Mucosa of rectum (tissue), 2 donors: Measurements from ENCODE around the gene PCDHGA10.
A peak's percentile ranks its signal among the peaks of the same experiment; 100 is the strongest.
"Not testable (repeated sequence)": the region's sequence is repeated elsewhere in the genome, so short reads cannot be mapped to it uniquely, and the experiment has no call there.

Experiments used
- H3K27ac ChIP-seq, 2 donors: one replicate each; pipeline ENCODE4 v1.7.0; 2013; ENCODE audit warnings: inconsistent platforms in 2 of 2, low read depth in 2 of 2, low read length in 2 of 2
- H3K27me3 ChIP-seq, 2 donors: one replicate each; pipeline ENCODE4 v1.7.0; 2013; ENCODE audit warnings: low read length in 2 of 2; ENCODE audit not compliant: control insufficient read depth in 2 of 2, insufficient read depth in 2 of 2
- H3K36me3 ChIP-seq, 2 donors: one replicate each; pipeline ENCODE4 v1.7.0; 2013; ENCODE audit warnings: low read length in 2 of 2; ENCODE audit not compliant: control insufficient read depth in 2 of 2, insufficient read depth in 2 of 2
- H3K4me1 ChIP-seq, 2 donors: one replicate each; pipeline ENCODE4 v1.7.0; 2013; ENCODE audit warnings: low read length in 2 of 2, mild to moderate bottlenecking in 1 of 2; ENCODE audit not compliant: control insufficient read depth in 2 of 2, insufficient read depth in 2 of 2
- H3K4me3 ChIP-seq, 2 donors: one replicate each; pipeline ENCODE4 v1.7.0; 2013; ENCODE audit warnings: low read length in 2 of 2
- H3K9ac ChIP-seq, 2 donors: one replicate each; pipeline ENCODE4 v1.7.0; 2013; ENCODE audit warnings: low read length in 2 of 2, low read depth in 1 of 2, mild to moderate bottlenecking in 1 of 2
- H3K9me3 ChIP-seq, 2 donors: one replicate each; pipeline ENCODE4 v1.7.0; 2013; ENCODE audit warnings: low read length in 2 of 2; ENCODE audit not compliant: control insufficient read depth in 2 of 2
- donor health status: healthy.
- donor health status: Normal muscosa, but diverticular disease.

The PCDHGA10 gene

GRCh38 chr5:141412854-141413539, at the start of gene PCDHGA10:
Gene PCDHGA10, plus strand, starts transcription at chr5:141412987. Its CDS starts 189 bp downstream, at chr5:141413176.
- H3K4me3 ChIP-seq = peak within 1 kb of the TSS; percentile 58 to 73
- H3K9me3 ChIP-seq = peaks cover 12 to 31% of the 10 kb centered on the region in 2 donors
- peak within 1 kb of the TSS in 1 of 2 donors; percentile 6 for H3K9ac ChIP-seq
- H3K27ac ChIP-seq = no peak within 1 kb of the TSS
- no peaks in the 10 kb centered on the region for H3K36me3 ChIP-seq
- H3K27me3 ChIP-seq = no peaks in the 10 kb centered on the region
- no peaks in the 10 kb centered on the region for H3K4me1 ChIP-seq

- H3K9ac ChIP-seq = no peak within 1 kb of the TSS
- peaks cover 0 to 6% of the 10 kb centered on the region in 2 donors for H3K27me3 ChIP-seq
- no peak within 1 kb of the TSS for H3K4me3 ChIP-seq
- no peaks in the 10 kb centered on the region for H3K4me1 ChIP-seq
- peaks cover 25 to 41% of the 10 kb centered on the region in 2 donors for H3K9me3 ChIP-seq
- no peak within 1 kb of the TSS for H3K27ac ChIP-seq
- H3K36me3 ChIP-seq = no peaks in the 10 kb centered on the region
These were observed 48.7 kb upstream of the PCDHGA10 start, which contains the start of gene PCDHGA5 for GRCh38 chr5:141363952-141364660. Gene PCDHGA5, plus strand, starts transcription at chr5:141364162. Its CDS starts 169 bp downstream, at chr5:141364331.

DNA sequence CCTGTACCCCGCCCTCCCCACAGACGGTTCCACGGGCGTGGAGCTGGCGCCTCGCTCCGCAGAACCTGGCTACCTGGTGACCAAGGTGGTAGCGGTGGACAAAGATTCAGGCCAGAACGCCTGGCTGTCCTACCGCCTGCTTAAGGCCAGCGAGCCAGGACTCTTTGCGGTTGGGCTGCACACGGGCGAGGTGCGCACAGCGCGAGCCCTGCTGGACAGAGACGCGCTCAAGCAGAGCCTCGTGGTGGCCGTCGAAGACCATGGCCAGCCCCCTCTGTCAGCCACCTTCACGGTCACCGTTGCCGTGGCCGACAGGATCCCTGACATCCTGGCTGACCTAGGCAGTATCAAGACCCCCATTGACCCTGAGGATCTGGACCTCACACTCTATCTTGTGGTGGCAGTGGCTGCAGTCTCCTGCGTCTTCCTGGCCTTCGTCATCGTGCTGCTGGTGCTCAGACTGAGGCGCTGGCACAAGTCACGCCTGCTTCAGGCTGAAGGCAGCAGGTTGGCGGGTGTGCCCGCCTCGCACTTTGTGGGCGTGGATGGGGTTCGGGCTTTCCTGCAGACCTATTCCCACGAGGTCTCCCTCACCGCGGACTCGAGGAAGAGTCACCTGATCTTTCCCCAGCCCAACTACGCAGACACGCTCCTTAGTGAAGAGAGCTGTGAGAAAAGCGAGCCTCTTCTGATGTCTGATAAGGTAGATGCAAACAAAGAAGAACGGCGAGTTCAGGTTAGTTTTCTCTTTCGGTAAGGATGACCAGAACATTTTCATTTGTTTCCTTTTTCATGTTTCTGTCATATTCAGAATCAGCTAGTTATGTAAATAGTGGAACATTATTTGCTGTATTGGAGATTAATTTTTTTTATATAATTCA, 46.5 kb upstream of the PCDHGA10 start:
- Histone ChIP-seq H3K4me3 (no peak overlapping the region), H3K9me3 (peaks cover 29 to 45% of the 10 kb centered on the region in 2 donors), H3K27ac (no peak overlapping the region), H3K9ac (no peak overlapping the region), H3K36me3 (no peaks in the 10 kb centered on the region), H3K27me3 (peaks cover 0 to 6% of the 10 kb centered on the region in 2 donors), H3K4me1 (no peaks in the 10 kb centered on the region)

- peak within 1 kb of the TSS; percentile 46 to 58 for H3K4me3 ChIP-seq
- H3K9ac ChIP-seq = no peak within 1 kb of the TSS
- no peaks in the 10 kb centered on the region for H3K36me3 ChIP-seq
- H3K27ac ChIP-seq = no peak within 1 kb of the TSS
- H3K4me1 ChIP-seq = no peaks in the 10 kb centered on the region
- H3K27me3 ChIP-seq = peaks cover 0 to 4% of the 10 kb centered on the region in 2 donors
- peaks cover 39 to 43% of the 10 kb centered on the region in 2 donors for H3K9me3 ChIP-seq
These were observed 42.6 kb upstream of the PCDHGA10 start, which contains the start of gene PCDHGB3 for GRCh38 chr5:141369994-141370848. Gene PCDHGB3, plus strand, starts transcription at chr5:141370242. Its CDS starts 153 bp downstream, at chr5:141370395.

- Histone ChIP-seq H3K36me3 (no peaks in the 10 kb centered on the region), H3K27ac (no peak overlapping the region), H3K4me1 (no peaks in the 10 kb centered on the region), H3K9me3 (peaks cover 34 to 37% of the 10 kb centered on the region in 2 donors), H3K9ac (no peak overlapping the region), H3K4me3 (peak overlapping the region; percentile 11 to 14), H3K27me3 (no peaks in the 10 kb centered on the region)
These were observed 41.0 kb upstream of the PCDHGA10 start for GRCh38 chr5:141371572-141372475.

GRCh38 chr5:141373673-141374317, 39.0 kb upstream of the PCDHGA10 start, which contains the start of gene PCDHGA6:
Gene PCDHGA6, plus strand, starts transcription at chr5:141373891. Its CDS starts 193 bp downstream, at chr5:141374084.
- no peaks in the 10 kb centered on the region for H3K4me1 ChIP-seq
- no peak within 1 kb of the TSS for H3K27ac ChIP-seq
- peak within 1 kb of the TSS in 1 of 2 donors; percentile 15 for H3K4me3 ChIP-seq
- no peaks in the 10 kb centered on the region for H3K36me3 ChIP-seq
- H3K27me3 ChIP-seq = no peaks in the 10 kb centered on the region
- peaks cover 34 to 37% of the 10 kb centered on the region in 2 donors for H3K9me3 ChIP-seq
- H3K9ac ChIP-seq = no peak within 1 kb of the TSS

- Histone ChIP-seq H3K27ac (no peak overlapping the region), H3K9me3 (peaks cover 34 to 37% of the 10 kb centered on the region in 2 donors), H3K4me3 (peak overlapping the region in 1 of 2 donors; percentile 15), H3K27me3 (no peaks in the 10 kb centered on the region), H3K36me3 (no peaks in the 10 kb centered on the region), H3K4me1 (no peaks in the 10 kb centered on the region), H3K9ac (no peak overlapping the region)
These were observed 38.2 kb upstream of the PCDHGA10 start for GRCh38 chr5:141374627-141375026.

- H3K9ac ChIP-seq, H3K36me3 ChIP-seq, H3K27me3 ChIP-seq, H3K4me1 ChIP-seq, H3K4me3 ChIP-seq, H3K27ac ChIP-seq: not testable (repeated sequence)
- peaks cover 28 to 37% of the 10 kb centered on the region in 2 donors for H3K9me3 ChIP-seq
These were observed 37.2 kb upstream of the PCDHGA10 start for GRCh38 chr5:141375444-141376155.
